Neuronal stem cell (in vitro differentiated cells): ENCODE results near the gene FIGLA.
A peak's percentile ranks its signal among the peaks of the same experiment; 100 is the strongest.

Source experiments
- DNase-seq: peaks from one replicate; pipeline ENCODE4 v3.0.0-alpha.2; 2013; ENCODE audit warnings: low spot score
- H2AFZ ChIP-seq: one replicate; pipeline ENCODE4 v1.6.1; 2013; ENCODE audit warnings: mild to moderate bottlenecking, low read length, inconsistent platforms
- H2AK5ac ChIP-seq: 2 replicates; pipeline ENCODE4 v1.6.1; 2013; ENCODE audit warnings: low read depth, mild to moderate bottlenecking, inconsistent platforms, low read length, moderate library complexity, mixed read lengths
- H2BK120ac ChIP-seq: 2 replicates; pipeline ENCODE4 v1.6.1; 2013; ENCODE audit warnings: low read depth, mild to moderate bottlenecking, inconsistent platforms, low read length, moderate library complexity, mixed read lengths
- H2BK12ac ChIP-seq: one replicate; pipeline ENCODE4 v1.6.1; 2013; ENCODE audit warnings: low read length, inconsistent platforms
- H2BK15ac ChIP-seq: 2 replicates; pipeline ENCODE4 v1.6.1; 2013; ENCODE audit warnings: mild to moderate bottlenecking, low read length, inconsistent platforms, mixed read lengths
- H2BK5ac ChIP-seq: one replicate; pipeline ENCODE4 v1.6.1; 2013; ENCODE audit warnings: inconsistent platforms, mild to moderate bottlenecking, low read length, moderate library complexity
- H3K14ac ChIP-seq: one replicate; pipeline ENCODE4 v1.6.1; 2013; ENCODE audit warnings: low read length, inconsistent platforms
- H3K18ac ChIP-seq: 2 replicates; pipeline ENCODE4 v1.6.1; 2013; ENCODE audit warnings: low read length, inconsistent platforms
- H3K23ac ChIP-seq: 2 replicates; pipeline ENCODE4 v1.6.1; 2013; ENCODE audit warnings: low read depth, mild to moderate bottlenecking, mixed read lengths, low read length, inconsistent platforms; ENCODE audit not compliant: poor library complexity
- H3K27ac ChIP-seq: replicated peaks from 3 replicates; pipeline ENCODE4 v1.5.1; 2013; ENCODE audit warnings: low read length, inconsistent platforms
- H3K27me3 ChIP-seq, 3 experiments: 2 replicates each; pipeline ENCODE4 v1.6.1; 2013; ENCODE audit warnings: low read length in 3 of 3, mild to moderate bottlenecking in 2 of 3, inconsistent platforms in 1 of 3, low read depth in 1 of 3, mixed read lengths in 1 of 3, moderate library complexity in 1 of 3; ENCODE audit not compliant: control insufficient read depth in 3 of 3, insufficient read depth in 3 of 3
- H3K36me3 ChIP-seq, 2 donors: replicated peaks in 1 of 2; 2 replicates each; pipeline ENCODE4 v1.6.1; 2013; ENCODE audit warnings: low read length in 2 of 2; ENCODE audit not compliant: control insufficient read depth in 2 of 2, insufficient read depth in 2 of 2
- H3K4ac ChIP-seq: 2 replicates; pipeline ENCODE4 v1.6.1; 2013; ENCODE audit warnings: inconsistent platforms, mild to moderate bottlenecking, low read length, moderate library complexity
- H3K4me1 ChIP-seq, 2 donors: 1 replicate in 1 of 2; 2 replicates in 1 of 2; pipeline ENCODE4 v1.6.1; 2013; ENCODE audit warnings: low read length in 2 of 2, low read depth in 1 of 2; ENCODE audit not compliant: control insufficient read depth in 2 of 2, insufficient read depth in 1 of 2
- H3K4me2 ChIP-seq: one replicate; pipeline ENCODE4 v1.6.1; 2013; ENCODE audit warnings: mild to moderate bottlenecking, low read length, inconsistent platforms; ENCODE audit not compliant: insufficient read depth, poor library complexity, severe bottlenecking
- H3K4me3 ChIP-seq, 2 donors: 2 replicates each; pipeline ENCODE4 v1.5.1; 2013; ENCODE audit warnings: low read length in 2 of 2, mild to moderate bottlenecking in 2 of 2, inconsistent platforms in 1 of 2, moderate library complexity in 1 of 2
- H3K79me1 ChIP-seq: one replicate; pipeline ENCODE4 v1.6.1; 2013; ENCODE audit warnings: low read depth, mild to moderate bottlenecking, inconsistent platforms, low read length, moderate library complexity
- H3K9ac ChIP-seq: one replicate; pipeline ENCODE4 v1.6.1; 2013; ENCODE audit warnings: mild to moderate bottlenecking, low read depth, low read length, inconsistent platforms; ENCODE audit not compliant: poor library complexity
- H3K9me3 ChIP-seq, 2 donors: replicated peaks in 1 of 2; 2 replicates each; pipeline versions ENCODE3 to v1.6.1; 2013; ENCODE audit warnings: low read length in 2 of 2, mild to moderate bottlenecking in 2 of 2, inconsistent platforms in 1 of 2, low read depth in 1 of 2, mixed read lengths in 1 of 2, moderate library complexity in 1 of 2; ENCODE audit not compliant: control insufficient read depth in 2 of 2, insufficient read depth in 1 of 2
- H4K8ac ChIP-seq: one replicate; pipeline ENCODE4 v1.6.1; 2013; ENCODE audit warnings: low read depth, mild to moderate bottlenecking, inconsistent platforms, low read length, moderate library complexity
- H4K91ac ChIP-seq: one replicate; pipeline ENCODE4 v1.6.1; 2013; ENCODE audit warnings: low read length, low read depth, mild to moderate bottlenecking, inconsistent platforms; ENCODE audit not compliant: poor library complexity
- WGBS, 2 donors: extraction: QIAGEN DNeasy Blood & Tissue Kit; methylation state at CpG; one replicate each; pipeline ENCODE4 v1.1.7; 2013; ENCODE audit warnings: missing lambda C conversion rate in 2 of 2, mixed read lengths in 1 of 2; ENCODE audit not compliant: insufficient read length in 2 of 2, insufficient replicate concordance in 1 of 2; ENCODE audit errors: extremely low coverage in 2 of 2; 5-methylcytosine and 5-hydroxymethylcytosine counted together

Gene FIGLA

DNA sequence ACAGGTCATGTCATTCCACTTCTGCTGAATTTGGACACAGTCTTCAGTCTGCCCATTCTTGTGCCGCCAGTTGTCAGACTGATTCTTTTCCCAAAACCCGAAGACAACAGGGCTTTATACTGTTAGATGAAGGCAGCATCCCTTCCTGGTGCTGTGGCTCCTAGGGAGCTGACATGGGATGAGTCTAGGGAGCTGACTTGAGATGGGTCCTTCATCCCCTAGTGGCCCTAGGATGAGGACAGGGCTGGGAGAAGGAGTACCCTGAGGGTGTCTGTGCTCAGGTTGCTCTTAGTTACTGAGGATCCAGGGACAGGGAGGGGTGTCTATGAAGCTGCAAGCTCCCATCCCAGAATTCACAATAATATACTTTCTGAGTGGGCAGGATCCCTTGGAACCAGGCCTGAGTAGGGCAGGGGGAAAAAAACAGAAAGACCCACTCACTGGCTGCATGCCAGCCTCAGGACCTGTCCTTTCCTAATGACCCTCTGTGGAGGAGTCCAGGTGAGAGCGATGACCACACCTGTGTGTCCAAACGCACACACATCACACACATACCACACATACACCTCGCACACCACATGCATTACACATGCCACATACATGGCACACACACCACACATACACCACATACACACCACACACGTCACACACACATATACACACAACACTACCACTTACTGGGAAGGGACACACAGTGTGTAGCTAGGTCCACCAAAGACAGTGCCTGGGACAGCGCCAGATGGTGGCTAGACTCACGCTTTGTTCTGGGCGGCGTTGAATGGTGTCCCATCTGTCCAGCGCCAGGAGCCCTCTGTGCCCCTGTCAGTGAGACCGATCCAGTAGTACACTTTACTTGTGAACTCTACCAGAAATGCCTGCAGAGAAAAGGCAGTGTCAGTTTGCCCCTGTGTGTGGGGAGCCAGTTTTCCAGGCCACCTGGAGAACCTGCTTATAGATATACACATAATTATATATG is 18.8 kb upstream of the FIGLA start:
- no peak overlapping the region for H2BK120ac ChIP-seq
- no peak overlapping the region for H2AK5ac ChIP-seq
- peaks cover 0 to 2% of the 10 kb centered on the region in 2 donors for H3K9me3 ChIP-seq
- H3K4ac ChIP-seq: no peak overlapping the region
- H3K36me3 ChIP-seq: no peaks in the 10 kb centered on the region
- H3K79me1 ChIP-seq: no peaks in the 10 kb centered on the region
- H3K23ac ChIP-seq: peak overlapping the region; percentile 16
- H3K9ac ChIP-seq: no peak overlapping the region
- no peaks in the 10 kb centered on the region for H3K4me1 ChIP-seq
- H3K27me3 ChIP-seq: peaks cover 0 to 25% (median 3%) of the 10 kb centered on the region in 3 experiments
- no peak overlapping the region for H4K8ac ChIP-seq
- no peak overlapping the region for H2BK5ac ChIP-seq
- H2BK12ac ChIP-seq: no peak overlapping the region
- no peak overlapping the region for H2BK15ac ChIP-seq
- no peak for DNase-seq
- H3K27ac ChIP-seq: no peak overlapping the region
- H3K4me2 ChIP-seq: no peak overlapping the region
- H3K14ac ChIP-seq: no peak overlapping the region
- no CpG with 5 or more reads among the region's 12 CpGs for WGBS, 2 donors
- H3K4me3 ChIP-seq: peak overlapping the region in 1 of 2 donors; percentile 64
- no peak overlapping the region for H3K18ac ChIP-seq
- no peak overlapping the region for H4K91ac ChIP-seq
- no peak overlapping the region for H2AFZ ChIP-seq

DNA sequence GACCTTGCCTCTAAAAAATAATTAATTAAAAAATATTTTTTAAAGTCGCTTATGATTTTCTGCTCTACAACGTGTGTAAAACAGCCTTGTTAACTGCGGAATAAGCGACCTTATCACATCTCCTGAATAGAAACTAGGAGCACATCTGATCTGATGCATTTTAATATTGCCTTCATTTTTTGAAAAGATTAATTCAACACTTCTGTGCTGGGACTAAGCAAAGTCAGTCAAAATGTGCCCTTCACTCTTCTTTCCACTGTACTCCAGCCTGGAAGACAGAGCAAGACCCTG is 17.3 kb upstream of the FIGLA start:
- no peak overlapping the region for H3K4ac ChIP-seq
- DNase-seq: no peak
- H2BK5ac ChIP-seq: no peak overlapping the region
- H2BK12ac ChIP-seq: no peak overlapping the region
- H3K4me2 ChIP-seq: no peak overlapping the region
- H3K9ac ChIP-seq: no peak overlapping the region
- no peak overlapping the region for H3K27ac ChIP-seq
- H3K9me3 ChIP-seq: peaks cover 0 to 2% of the 10 kb centered on the region in 2 donors
- H3K23ac ChIP-seq: no peak overlapping the region
- no peaks in the 10 kb centered on the region for H3K36me3 ChIP-seq
- H3K4me3 ChIP-seq: no peak overlapping the region
- no peak overlapping the region for H4K8ac ChIP-seq
- H3K18ac ChIP-seq: no peak overlapping the region
- H2AFZ ChIP-seq: no peak overlapping the region
- H3K14ac ChIP-seq: no peak overlapping the region
- H2BK120ac ChIP-seq: no peak overlapping the region
- no peak overlapping the region for H2AK5ac ChIP-seq
- H2BK15ac ChIP-seq: no peak overlapping the region
- no peak overlapping the region for H4K91ac ChIP-seq
- no peaks in the 10 kb centered on the region for H3K79me1 ChIP-seq
- H3K4me1 ChIP-seq: no peaks in the 10 kb centered on the region
- H3K27me3 ChIP-seq: peaks cover 0 to 31% (median 3%) of the 10 kb centered on the region in 3 experiments
- no CpG with 5 or more reads among the region's 4 CpGs for WGBS, 2 donors

DNA sequence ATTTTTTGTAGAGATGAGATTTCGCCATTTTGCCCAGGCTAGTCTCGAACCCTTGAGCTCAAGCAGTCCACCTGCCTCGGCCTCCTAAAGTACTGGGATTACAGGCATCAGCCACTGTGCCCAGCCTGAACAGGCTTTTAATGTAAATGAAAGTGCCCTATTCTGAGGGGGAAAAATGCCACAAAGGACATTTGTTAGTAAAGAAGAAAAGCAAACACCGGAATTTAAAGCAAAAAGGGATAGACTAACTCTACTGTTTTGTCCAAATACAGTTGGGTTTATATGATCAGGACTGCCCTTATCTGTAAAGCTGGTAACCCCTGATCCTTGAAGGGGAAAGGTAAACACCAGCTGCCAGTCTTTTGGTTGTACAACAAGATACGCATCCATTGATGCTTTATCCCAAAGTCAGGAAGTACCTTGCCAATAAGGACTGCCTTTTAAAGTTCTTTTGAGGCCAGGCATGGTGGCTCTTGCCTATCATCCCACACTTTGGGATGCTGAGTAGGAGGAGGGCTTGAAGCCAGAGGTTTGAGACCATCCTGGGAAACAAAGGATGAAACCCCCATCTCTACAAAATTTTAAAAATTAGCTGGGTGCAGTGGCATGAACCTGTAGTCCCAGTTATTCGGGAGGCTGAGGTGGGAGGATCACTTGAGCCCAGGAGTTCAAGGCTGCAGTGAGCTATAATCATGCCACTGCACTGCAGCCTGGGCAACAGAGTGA is 16.8 kb upstream of the FIGLA start:
- no peak overlapping the region for H2BK12ac ChIP-seq
- no peak overlapping the region for H2BK5ac ChIP-seq
- no peak overlapping the region for H3K18ac ChIP-seq
- DNase-seq: no peak
- H3K9me3 ChIP-seq: peaks cover 0 to 2% of the 10 kb centered on the region in 2 donors
- H3K23ac ChIP-seq: no peak overlapping the region
- no peaks in the 10 kb centered on the region for H3K36me3 ChIP-seq
- H3K79me1 ChIP-seq: no peaks in the 10 kb centered on the region
- H3K4ac ChIP-seq: no peak overlapping the region
- no peak overlapping the region for H3K27ac ChIP-seq
- H2BK15ac ChIP-seq: no peak overlapping the region
- H3K9ac ChIP-seq: no peak overlapping the region
- no peak overlapping the region for H2BK120ac ChIP-seq
- H2AK5ac ChIP-seq: no peak overlapping the region
- no peak overlapping the region for H3K14ac ChIP-seq
- no peak overlapping the region for H3K4me2 ChIP-seq
- no peak overlapping the region for H4K8ac ChIP-seq
- WGBS, 2 donors: no CpG with 5 or more reads among the region's 6 CpGs
- no peak overlapping the region for H2AFZ ChIP-seq
- H3K4me3 ChIP-seq: no peak overlapping the region
- peaks cover 0 to 33% (median 3%) of the 10 kb centered on the region in 3 experiments for H3K27me3 ChIP-seq
- no peaks in the 10 kb centered on the region for H3K4me1 ChIP-seq
- H4K91ac ChIP-seq: no peak overlapping the region

DNA sequence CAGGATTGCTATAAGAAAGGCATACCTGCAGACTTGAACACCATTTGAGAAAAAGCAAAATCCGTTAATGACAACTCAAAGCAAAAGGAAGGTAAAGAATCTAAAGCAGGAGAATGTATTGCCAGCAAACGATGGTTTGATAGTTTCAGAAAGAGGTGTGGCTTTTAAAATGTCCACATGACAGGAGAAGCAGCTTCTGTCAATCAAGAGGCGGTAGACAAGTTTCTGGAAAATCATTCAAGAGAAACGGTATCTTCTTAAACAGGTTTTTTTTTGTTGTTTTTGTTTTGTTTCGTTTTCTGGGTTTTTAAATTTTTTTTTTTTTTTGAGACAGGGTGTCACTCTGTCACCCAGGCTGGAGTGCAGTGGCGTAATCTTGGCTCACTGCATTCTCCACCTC is 16.2 kb upstream of the FIGLA start:
- Histone ChIP-seq H3K14ac (no peak overlapping the region), H2BK5ac (no peak overlapping the region), H2AFZ (no peak overlapping the region), H3K23ac (no peak overlapping the region), H3K4me1 (no peaks in the 10 kb centered on the region), H2BK120ac (no peak overlapping the region), H3K36me3 (no peaks in the 10 kb centered on the region), H3K9ac (no peak overlapping the region), H2BK12ac (no peak overlapping the region), H4K8ac (no peak overlapping the region), H4K91ac (no peak overlapping the region), H3K4ac (no peak overlapping the region), H3K79me1 (no peaks in the 10 kb centered on the region), H3K9me3 (peaks cover 0 to 2% of the 10 kb centered on the region in 2 donors), H3K27me3 (peaks cover 0 to 38% (median 3%) of the 10 kb centered on the region in 3 experiments), H3K18ac (no peak overlapping the region), H2AK5ac (no peak overlapping the region), H3K27ac (no peak overlapping the region), H3K4me3 (no peak overlapping the region), H3K4me2 (no peak overlapping the region), H2BK15ac (no peak overlapping the region)
- DNase-seq: no peak
- no CpG with 5 or more reads among the region's 6 CpGs for WGBS, 2 donors
